ENCODE data around the gene ATP10B. TPM values are rescaled to one million over a fixed set of nuclear protein-coding genes. Genes with fewer than 3 reads are reported as not detected.

The ATP10B gene
- polyA plus RNA-seq, 1 donor from 2014 or later = 1.9 TPM

DNA sequence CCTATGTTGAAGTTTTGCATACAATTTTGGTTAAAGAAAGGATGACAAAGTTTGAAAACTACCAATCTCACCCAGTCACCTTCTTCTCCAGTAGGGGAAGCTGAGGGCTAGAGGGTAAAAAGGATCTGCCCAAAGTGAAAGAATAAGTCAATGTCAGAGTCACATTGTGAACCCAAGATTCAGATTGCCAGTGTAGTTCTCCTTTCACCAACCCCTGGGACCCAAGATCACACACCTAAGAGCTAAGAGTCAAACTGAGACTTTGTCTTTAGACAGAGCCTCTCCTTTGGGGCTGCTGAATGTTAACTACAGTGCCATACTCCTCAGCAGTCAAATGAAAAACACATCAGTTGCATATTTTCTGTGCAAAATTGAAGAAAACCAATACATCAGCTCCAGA, 210.6 kb downstream of the ATP10B start:
- Histone ChIP-seq H3K27me3 (ENCODE audit: insufficient read depth, low read depth, low read length) (no peaks in the 10 kb centered on the region), H4K20me1 (ENCODE audit: insufficient read depth) (no peaks in the 10 kb centered on the region), H2AFZ (ENCODE audit: low read depth, low read length) (no peak overlapping the region), H3K4me2 (ENCODE audit: low read length) (no peak overlapping the region), H3K36me3 (ENCODE audit: insufficient read depth, low read length) (no peaks in the 10 kb centered on the region), H3F3A (ENCODE audit: insufficient read depth, low read length, poor library complexity, severe bottlenecking) (no peaks in the 10 kb centered on the region), H3K9me3 (ENCODE audit: low read length) (no peaks in the 10 kb centered on the region), H3K9me2 (ENCODE audit: insufficient read depth, low read length) (no peaks in the 10 kb centered on the region), H3K27ac (ENCODE audit: low read length) (no peak overlapping the region), H3K4me3 (ENCODE audit: low read length) (no peak overlapping the region), H3K79me2 (replicated peaks; ENCODE audit: insufficient read depth, low read length) (no peaks in the 10 kb centered on the region), H3K9ac (ENCODE audit: low read length) (no peak overlapping the region)
- no peak for TF ChIP-seq EP300 (conservative IDR thresholded peaks at IDR 0.05; ENCODE audit: poor library complexity, severe bottlenecking)

DNA sequence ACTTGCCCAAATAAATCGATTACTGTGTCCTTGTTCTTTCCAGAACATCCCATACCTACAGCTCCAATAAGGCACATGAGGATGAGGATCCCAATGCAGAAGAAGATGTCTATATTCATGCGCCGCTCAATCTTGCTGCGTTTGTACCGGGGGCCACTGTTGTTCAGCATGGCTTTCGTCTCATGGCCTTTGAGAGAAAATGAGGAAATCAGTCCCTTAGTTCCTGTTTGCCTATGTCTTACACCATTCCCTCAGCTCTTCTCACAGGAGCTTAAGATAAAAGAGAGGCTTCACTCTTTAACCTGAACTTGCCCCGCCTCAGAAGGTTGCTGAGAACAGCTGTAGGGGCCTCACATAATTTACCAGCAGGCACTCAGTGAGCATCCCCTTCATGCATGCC, 211.6 kb downstream of the ATP10B start:
- Histone ChIP-seq H2AFZ (ENCODE audit: low read depth, low read length) (no peak overlapping the region), H3K9me2 (ENCODE audit: insufficient read depth, low read length) (no peaks in the 10 kb centered on the region), H3F3A (ENCODE audit: insufficient read depth, low read length, poor library complexity, severe bottlenecking) (no peaks in the 10 kb centered on the region), H3K27ac (ENCODE audit: low read length) (no peak overlapping the region), H3K36me3 (ENCODE audit: insufficient read depth, low read length) (no peaks in the 10 kb centered on the region), H3K4me2 (ENCODE audit: low read length) (no peak overlapping the region), H3K9me3 (ENCODE audit: low read length) (no peaks in the 10 kb centered on the region), H4K20me1 (ENCODE audit: insufficient read depth) (no peaks in the 10 kb centered on the region), H3K9ac (ENCODE audit: low read length) (no peak overlapping the region), H3K79me2 (replicated peaks; ENCODE audit: insufficient read depth, low read length) (no peaks in the 10 kb centered on the region), H3K27me3 (ENCODE audit: insufficient read depth, low read depth, low read length) (no peaks in the 10 kb centered on the region), H3K4me3 (ENCODE audit: low read length) (no peak overlapping the region)
- TF ChIP-seq MXI1 (conservative IDR thresholded peaks at IDR 0.05; ENCODE audit: poor library complexity, severe bottlenecking) = no peak

DNA sequence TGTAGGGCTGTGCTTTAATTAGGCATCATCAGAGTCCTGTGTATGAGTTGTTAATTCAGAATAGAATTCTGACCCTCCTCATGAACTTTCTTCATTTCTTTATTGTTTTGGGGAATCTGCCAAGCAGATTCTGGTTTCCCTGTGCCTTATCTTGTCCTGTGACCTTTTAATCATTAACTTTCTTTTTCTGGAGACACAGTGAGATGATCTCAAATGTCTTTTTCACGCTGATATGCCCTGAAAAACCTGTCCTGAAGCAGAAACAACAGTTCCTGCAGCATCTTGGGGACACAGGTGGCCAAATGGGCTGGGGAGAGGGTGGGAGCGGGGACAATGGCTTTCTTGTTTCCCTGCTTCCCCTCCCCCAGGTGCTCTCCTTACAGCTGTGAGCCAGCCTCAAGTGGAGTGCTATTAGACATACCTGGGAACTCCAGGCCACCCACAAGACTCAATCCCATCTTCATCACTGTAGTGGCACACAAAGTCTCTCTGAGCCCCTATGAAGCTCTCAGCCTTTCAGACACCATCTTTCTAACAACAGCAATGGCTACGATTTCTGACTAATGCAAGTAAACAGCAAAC, 213.8 kb downstream of the ATP10B start:
- no peaks in the 10 kb centered on the region for H3K79me2 ChIP-seq (replicated peaks; ENCODE audit: insufficient read depth, low read length)
- TF ChIP-seq RAD21 (conservative IDR thresholded peaks at IDR 0.05) (no peak), SMC3 (conservative IDR thresholded peaks at IDR 0.05; ENCODE audit: poor library complexity) (no peak), MXI1 (conservative IDR thresholded peaks at IDR 0.05; ENCODE audit: poor library complexity, severe bottlenecking) (no peak), EP300 (conservative IDR thresholded peaks at IDR 0.05; ENCODE audit: poor library complexity, severe bottlenecking) (no peak)
- TF ChIP-seq, protein P1, sequence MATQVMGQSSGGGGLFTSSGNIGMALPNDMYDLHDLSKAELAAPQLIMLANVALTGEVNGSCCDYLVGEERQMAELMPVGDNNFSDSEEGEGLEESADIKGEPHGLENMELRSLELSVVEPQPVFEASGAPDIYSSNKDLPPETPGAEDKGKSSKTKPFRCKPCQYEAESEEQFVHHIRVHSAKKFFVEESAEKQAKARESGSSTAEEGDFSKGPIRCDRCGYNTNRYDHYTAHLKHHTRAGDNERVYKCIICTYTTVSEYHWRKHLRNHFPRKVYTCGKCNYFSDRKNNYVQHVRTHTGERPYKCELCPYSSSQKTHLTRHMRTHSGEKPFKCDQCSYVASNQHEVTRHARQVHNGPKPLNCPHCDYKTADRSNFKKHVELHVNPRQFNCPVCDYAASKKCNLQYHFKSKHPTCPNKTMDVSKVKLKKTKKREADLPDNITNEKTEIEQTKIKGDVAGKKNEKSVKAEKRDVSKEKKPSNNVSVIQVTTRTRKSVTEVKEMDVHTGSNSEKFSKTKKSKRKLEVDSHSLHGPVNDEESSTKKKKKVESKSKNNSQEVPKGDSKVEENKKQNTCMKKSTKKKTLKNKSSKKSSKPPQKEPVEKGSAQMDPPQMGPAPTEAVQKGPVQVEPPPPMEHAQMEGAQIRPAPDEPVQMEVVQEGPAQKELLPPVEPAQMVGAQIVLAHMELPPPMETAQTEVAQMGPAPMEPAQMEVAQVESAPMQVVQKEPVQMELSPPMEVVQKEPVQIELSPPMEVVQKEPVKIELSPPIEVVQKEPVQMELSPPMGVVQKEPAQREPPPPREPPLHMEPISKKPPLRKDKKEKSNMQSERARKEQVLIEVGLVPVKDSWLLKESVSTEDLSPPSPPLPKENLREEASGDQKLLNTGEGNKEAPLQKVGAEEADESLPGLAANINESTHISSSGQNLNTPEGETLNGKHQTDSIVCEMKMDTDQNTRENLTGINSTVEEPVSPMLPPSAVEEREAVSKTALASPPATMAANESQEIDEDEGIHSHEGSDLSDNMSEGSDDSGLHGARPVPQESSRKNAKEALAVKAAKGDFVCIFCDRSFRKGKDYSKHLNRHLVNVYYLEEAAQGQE (IDR thresholded peaks at IDR 0.05; ENCODE audit: borderline replicate concordance) = no peak
- no peaks in the 10 kb centered on the region for H3K27me3 ChIP-seq (ENCODE audit: insufficient read depth, low read depth, low read length)
- H3K9ac ChIP-seq (ENCODE audit: low read length) = no peak overlapping the region
- no peaks in the 10 kb centered on the region for H3K9me2 ChIP-seq (ENCODE audit: insufficient read depth, low read length)
- H3K9me3 ChIP-seq (ENCODE audit: low read length) = no peaks in the 10 kb centered on the region
- H4K20me1 ChIP-seq (ENCODE audit: insufficient read depth) = no peaks in the 10 kb centered on the region
- H3K4me2 ChIP-seq (ENCODE audit: low read length) = no peak overlapping the region
- H3F3A ChIP-seq (ENCODE audit: insufficient read depth, low read length, poor library complexity, severe bottlenecking) = no peaks in the 10 kb centered on the region
- no peaks in the 10 kb centered on the region for H3K36me3 ChIP-seq (ENCODE audit: insufficient read depth, low read length)
- H2AFZ ChIP-seq (ENCODE audit: low read depth, low read length) = no peak overlapping the region
- H3K27ac ChIP-seq (ENCODE audit: low read length) = no peak overlapping the region
- H3K4me3 ChIP-seq (ENCODE audit: low read length) = no peak overlapping the region

All from neural cell (in vitro differentiated cells).